Fibroblast of skin of left biceps (primary cell): Measurements from ENCODE around the gene KRT36.

ENCODE experiments used
- DNase-seq, 2 experiments: peaks; one replicate each; pipeline ENCODE4 v3.0.0-alpha.2; 2013; ENCODE audit warnings: low read depth in 2 of 2

KRT36 gene

GRCh38 chr17:41500131-41500911, 10.6 kb upstream of the KRT36 start:
- no peak for DNase-seq

DNA sequence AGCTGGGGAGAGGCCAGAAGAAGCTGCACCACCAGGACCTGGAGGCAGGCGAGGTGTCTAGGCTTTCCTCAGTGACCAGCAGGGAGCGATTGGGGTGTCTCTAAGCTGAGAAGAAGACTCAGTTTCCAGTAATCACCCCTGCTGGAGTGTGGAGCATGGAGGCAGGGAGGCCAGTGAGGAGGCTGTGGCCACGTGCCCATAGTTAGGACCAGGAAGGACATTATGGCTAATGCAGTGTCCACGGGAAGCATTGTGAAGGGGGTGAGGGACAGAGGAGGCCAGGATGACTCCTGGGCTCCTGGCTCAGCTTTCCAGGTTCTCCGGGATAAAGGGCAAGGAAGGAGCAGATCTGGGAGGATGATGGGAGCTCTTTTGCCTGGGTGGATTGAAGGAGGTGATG, 10.0 kb upstream of the KRT36 start:
- DNase-seq: no peak

DNA sequence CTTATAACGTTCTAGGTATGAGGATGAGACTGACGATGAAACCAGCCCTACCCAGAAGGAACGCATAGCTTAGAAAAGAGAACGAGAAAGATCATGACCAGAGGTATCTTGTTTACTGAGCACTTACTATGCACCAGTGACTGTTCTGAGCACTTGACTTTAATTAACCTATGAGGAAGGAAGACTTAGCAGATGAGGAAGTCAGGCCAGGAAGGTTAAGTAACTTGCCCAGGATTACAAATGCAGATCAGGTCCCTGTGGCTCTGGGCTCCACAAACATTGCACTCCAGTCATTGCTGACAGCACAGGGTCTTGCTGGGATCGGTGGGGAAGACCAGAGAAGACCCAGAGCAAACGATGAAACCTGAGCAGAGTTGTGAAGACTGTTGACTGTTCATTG, 8.6 kb upstream of the KRT36 start:
- DNase-seq: no peak

DNA sequence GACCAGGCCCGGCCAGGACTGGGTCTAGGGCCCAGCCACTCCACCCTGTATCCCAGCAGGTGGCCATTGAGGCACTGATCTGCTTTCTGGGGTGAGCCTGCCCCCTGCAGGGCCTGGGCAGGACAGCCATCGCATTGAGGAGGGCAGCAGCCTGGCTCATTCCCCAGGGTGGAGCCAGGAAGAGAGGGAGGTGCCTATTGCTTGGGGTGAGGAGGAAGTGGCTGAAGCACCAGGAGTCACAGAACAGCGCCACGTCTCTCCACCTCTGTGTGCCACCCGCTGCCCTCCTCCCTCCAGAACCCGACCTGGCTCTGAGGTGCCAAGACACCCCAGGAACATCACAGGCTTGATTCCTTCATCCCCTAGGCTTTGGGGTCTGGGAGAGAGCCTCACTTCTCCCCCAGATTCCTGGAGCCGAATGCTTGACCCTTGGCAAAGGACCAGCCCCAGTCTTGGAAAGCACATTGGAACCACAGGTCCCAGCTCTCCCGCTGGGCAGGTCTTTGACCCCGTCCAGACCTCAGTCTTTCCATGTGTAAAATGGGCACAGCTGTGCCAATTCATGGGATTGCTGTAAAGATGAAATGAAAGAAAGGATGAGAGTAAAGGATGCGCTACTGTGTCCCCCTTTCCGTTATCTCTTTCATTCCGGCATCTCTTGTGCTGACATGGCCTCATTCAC, 7.2 kb upstream of the KRT36 start:
- DNase-seq: peak; percentile 30 to 44

- DNase-seq: no peak
These were observed 4.8 kb upstream of the KRT36 start for GRCh38 chr17:41494524-41494923.

GRCh38 chr17:41492771-41493170, 3.1 kb upstream of the KRT36 start:
- no peak for DNase-seq

- DNase-seq: no peak
These were observed 2.6 kb upstream of the KRT36 start for GRCh38 chr17:41492351-41492750.

DNA sequence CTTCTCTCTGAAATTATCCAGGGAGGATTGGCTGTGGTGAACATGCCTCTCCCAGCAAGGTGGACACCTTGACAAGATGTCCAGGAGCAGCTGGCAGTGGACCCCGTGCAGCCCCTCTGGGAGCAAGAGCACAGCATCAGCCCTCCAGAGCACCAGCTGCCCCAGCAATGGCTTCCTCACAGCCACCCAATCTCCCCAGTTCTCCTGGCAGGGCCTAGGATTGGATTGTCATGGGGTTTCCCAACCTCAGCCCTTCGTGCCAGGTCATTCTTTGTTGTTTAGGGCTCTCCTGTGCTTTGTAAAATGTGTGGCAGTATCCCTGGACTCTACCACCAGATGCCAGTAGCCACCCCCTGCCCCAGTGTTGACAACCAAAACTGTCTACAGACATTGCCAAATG, 1.8 kb upstream of the KRT36 start:
- no peak for DNase-seq

DNA sequence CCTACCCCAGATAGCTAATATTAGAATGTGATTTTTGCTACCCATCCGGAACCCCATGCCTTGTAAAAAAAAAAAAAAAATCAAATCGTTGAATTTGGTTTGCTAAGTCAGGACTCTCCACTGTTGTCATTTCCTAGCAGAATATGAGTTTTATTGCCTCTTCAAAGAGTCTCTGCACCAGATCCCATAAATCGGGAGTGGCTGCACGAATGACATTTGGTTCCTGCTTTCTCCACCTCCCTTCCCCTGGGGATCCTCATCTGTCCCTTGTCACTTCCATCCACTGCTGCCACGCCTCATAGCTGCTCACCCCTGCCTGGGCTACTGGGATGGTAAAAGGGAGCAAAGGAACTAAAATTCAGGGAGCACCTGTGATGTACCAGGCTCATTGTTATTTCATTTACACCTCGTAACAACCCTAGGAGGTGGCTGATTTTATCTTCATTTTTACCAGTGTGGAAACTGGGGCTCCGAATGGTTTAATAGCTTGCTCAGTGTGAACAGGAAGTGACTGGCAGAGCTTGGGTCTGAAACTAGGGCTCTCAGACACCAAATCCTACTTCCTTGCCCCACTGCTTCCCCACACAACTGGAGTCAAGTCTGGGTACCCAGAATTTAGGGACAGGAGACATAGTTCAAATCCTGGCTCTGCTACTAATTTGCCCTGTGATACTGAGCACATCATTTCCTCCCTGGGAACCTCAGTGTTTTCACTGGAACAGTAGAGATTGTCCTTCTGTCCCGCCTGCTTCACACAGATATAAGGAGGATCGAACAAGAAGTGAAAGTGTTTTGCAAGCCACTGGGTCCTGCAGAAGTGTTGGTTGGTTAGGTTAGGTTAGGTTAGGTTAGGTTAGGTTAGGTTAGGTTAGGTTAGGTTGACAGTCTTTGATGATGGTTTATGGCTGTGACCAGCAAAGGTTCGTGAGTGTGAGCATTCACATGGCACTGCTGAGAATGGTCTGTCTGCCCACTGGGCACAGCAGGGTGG, 585 bp upstream of the KRT36 start:
- no peak for DNase-seq

DNA sequence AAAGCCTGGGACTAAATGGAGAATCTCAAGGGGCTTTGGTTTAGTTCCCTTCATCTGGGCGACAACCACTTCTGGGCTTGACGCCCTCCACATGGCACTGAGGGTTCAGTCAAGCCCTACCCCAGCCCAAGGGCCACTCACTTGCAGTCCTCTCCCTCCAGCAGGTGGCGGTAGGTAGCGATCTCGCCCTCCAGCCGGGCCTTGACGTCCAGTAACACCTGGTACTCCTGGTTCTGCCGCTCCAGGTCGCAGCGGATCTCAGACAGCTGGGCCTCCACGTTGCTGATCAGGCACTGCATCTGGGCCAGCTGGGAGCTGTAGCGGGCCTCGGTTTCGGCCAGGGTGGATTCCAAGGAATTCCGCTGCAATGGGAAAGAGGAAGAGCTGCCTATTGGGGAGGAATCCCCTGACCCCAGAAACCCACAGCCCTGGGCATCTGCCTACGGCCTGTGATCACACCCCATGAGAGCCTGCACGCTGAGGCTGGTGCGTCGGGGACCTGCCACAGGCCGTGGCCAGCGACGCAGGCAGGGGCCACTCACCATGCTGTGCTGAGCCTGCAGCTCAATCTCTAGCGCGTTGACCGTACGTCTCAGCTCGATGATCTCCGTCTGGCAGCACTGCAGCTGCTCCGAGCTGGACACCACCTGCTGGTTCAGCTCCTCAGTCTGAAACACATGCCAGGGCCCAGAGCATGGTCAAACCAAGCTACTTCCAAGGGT, 2.7 kb downstream of the KRT36 start:
- DNase-seq: no peak

DNA sequence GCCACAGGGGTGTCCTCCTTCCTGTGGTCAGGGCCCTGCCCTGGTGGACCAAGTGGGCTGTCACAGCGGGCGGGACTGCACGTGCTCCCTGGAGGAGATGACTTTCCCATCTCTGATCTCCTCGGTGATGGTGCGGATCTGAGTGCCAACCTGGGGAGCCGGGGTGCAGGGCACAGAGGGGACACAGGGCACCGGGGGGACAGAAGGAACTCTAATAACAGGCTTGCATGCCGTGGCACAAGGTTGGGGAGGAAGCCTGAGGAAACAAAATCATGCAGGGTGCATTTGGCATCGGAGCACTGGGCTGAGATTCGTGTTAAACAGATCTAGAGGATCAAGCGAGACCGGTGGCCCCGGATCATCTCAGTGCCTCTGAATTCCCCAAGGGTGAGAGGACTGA, 3.4 kb downstream of the KRT36 start:
- no peak for DNase-seq

DNA sequence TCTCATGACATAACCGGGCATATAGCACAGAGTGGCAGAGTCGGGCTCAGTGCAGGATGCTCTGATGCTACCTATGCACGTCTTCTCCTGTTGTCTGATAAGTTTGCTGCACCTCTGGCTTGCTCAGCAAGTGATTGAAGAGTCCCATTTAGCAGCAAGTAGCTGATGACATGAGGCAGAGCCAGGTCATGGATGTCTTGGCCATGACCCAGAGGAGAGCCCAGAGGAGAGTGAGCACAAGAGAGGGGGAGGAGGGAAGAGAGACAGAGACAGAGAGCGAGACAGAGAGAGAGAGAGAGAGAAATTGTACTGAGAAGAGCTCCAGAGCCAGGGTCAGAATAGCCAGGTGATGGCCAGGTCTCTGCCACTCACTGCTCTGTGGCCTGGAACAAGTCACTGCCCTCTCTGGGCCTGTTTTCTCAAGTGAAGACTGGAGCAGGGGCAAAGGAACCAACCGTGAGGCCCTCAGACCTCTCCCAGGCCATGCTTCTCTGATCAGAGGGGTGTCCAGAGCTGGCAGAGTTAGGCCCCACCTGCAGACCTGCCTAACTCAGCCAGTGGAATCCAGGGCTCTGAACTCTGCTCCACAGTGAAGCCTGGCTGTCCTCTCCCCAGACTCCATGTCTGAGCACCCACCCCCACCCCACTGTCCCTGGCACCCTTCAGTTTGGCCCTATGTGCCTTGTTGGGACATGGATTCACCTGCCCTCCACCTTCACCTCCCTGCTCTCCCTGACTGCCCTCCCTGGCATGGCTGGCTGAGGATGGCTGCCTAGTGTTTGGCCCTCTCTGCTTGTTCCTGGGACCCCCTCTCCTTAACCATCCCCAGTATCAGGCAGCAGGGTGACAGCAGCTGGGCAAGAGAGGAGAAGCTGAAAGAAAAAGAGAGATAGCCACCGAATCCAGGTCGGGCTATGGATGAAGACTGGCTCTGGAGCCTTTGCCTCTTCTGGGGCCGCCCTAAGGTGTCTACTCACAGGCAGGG, 4.5 kb downstream of the KRT36 start:
- no peak for DNase-seq

- no peak for DNase-seq
These were observed 5.5 kb downstream of the KRT36 start for GRCh38 chr17:41483991-41484826.

- DNase-seq: no peak
These were observed 6.2 kb downstream of the KRT36 start for GRCh38 chr17:41483531-41483930.

DNA sequence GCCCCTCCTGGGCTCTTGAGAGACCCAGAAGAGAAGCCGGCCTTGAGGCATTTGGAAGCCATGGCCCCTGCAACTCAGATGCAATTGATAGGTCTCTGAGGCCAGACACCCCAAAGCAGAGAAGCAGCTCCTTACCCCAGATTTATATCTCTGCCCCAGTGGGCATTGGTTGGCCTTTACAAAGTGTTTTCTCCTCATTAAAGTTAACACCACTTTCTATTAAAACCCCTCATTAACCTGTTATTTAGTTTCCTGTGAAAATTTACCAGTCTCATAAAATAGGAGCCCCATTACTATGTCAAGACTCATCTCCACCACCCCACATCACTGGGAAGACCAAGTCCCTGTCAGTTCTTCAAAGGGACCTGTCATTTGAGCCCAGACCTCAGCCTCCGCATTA, 8.7 kb downstream of the KRT36 start, which contains the start of gene KRT35:
TSS of gene KRT35 (minus strand) at position 116 of the 400 bp plus-strand sequence. CDS start at position 62, 54 bp downstream.
- no peak for DNase-seq

GRCh38 chr17:41480581-41480980, 9.1 kb downstream of the KRT36 start:
- DNase-seq: no peak

DNA sequence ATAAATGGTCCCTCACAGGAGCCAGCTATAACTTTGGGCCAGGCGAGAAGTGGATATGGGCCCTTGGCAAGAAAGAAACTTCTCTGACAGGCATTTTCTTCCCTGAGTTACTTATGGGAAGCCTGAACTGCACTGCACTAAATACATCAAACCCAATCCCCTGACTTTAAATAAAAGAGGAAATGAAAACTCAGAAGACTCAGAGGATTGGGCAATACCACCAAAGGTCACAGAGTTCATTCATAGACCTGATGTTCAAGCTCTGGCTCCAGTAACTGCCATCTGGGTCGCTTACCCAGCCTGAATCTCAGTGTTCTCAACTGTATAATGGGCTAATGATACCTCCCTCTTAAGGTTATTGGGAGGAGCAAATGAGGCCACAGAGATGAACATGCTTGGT, 9.6 kb downstream of the KRT36 start:
- DNase-seq: no peak

- DNase-seq: no peak
These were observed 11.5 kb downstream of the KRT36 start for GRCh38 chr17:41478237-41478636.
